HG02840 (cell line): ENCODE measurements around the gene KRT81.
"Not testable (repeated sequence)": the region's sequence is repeated elsewhere in the genome, so short reads cannot be mapped to it uniquely, and the experiment has no call there.

Source experiments
- ATAC-seq: cut with Tn5 transposase; IDR thresholded peaks from one replicate; pipeline ENCODE4 v1.9.1; 2021; ENCODE audit warnings: mild to moderate bottlenecking, moderate library complexity, moderate number of reproducible peaks; ENCODE audit not compliant: unreplicated experiment, low FRiP score

Gene KRT81

GRCh38 chr12:52318241-52318990, 27.1 kb upstream of the KRT81 start:
- no peak for ATAC-seq

- no peak for ATAC-seq
Observed at GRCh38 chr12:52317468-52318052, 26.2 kb upstream of the KRT81 start.

- no peak for ATAC-seq
Observed at GRCh38 chr12:52316701-52317100, 25.4 kb upstream of the KRT81 start.

- ATAC-seq: no peak
Observed at GRCh38 chr12:52316290-52316689, 25.0 kb upstream of the KRT81 start.

GRCh38 chr12:52315721-52316120, 24.4 kb upstream of the KRT81 start:
- not testable (repeated sequence) for ATAC-seq

GRCh38 chr12:52314511-52314910, 23.2 kb upstream of the KRT81 start:
- ATAC-seq: no peak

- ATAC-seq: no peak
Observed at GRCh38 chr12:52313926-52314325, 22.6 kb upstream of the KRT81 start.

- no peak for ATAC-seq
Observed at GRCh38 chr12:52313461-52313860, 22.1 kb upstream of the KRT81 start.

- no peak for ATAC-seq
Observed at GRCh38 chr12:52312086-52312485, 20.8 kb upstream of the KRT81 start.

GRCh38 chr12:52311285-52311648, 19.9 kb upstream of the KRT81 start:
- ATAC-seq: no peak

- ATAC-seq: no peak
Observed at GRCh38 chr12:52310622-52311284, 19.4 kb upstream of the KRT81 start.

- no peak for ATAC-seq
Observed at GRCh38 chr12:52308806-52309425, 17.6 kb upstream of the KRT81 start.

- ATAC-seq: no peak
Observed at GRCh38 chr12:52307836-52308805, 16.8 kb upstream of the KRT81 start.

- ATAC-seq: no peak
Observed at GRCh38 chr12:52306731-52307130, 15.4 kb upstream of the KRT81 start.

- no peak for ATAC-seq
Observed at GRCh38 chr12:52305921-52306705, 14.8 kb upstream of the KRT81 start.

- ATAC-seq: peak; percentile 61
Observed at GRCh38 chr12:52304941-52305411, 13.6 kb upstream of the KRT81 start.

GRCh38 chr12:52302242-52302914, 11.0 kb upstream of the KRT81 start:
- not testable (repeated sequence) for ATAC-seq

- ATAC-seq: not testable (repeated sequence)
Observed at GRCh38 chr12:52301721-52302120, 10.4 kb upstream of the KRT81 start.
